ENCODE data around the gene ALDH1A2.

ALDH1A2 gene

DNA sequence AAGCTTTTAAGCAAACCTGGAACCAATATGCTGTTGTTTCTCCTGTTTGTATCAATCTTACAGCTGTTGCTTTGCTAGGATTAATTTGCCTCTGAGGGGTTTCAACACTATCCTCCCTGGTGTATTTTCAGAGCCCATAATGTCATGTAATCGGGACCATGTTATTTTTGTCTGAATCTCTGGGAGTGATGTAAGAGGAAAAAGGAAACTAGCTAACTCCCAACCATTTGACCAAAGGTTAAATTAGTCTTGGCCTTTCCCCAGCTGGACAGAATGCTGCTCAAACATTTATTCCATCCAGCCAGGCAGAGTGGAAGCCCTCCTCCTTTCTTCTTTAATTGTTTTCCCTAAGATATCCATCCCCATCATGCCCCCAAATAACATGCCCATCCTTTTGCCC, 142.2 kb downstream of the ALDH1A2 start:
- TF ChIP-seq, protein P1, sequence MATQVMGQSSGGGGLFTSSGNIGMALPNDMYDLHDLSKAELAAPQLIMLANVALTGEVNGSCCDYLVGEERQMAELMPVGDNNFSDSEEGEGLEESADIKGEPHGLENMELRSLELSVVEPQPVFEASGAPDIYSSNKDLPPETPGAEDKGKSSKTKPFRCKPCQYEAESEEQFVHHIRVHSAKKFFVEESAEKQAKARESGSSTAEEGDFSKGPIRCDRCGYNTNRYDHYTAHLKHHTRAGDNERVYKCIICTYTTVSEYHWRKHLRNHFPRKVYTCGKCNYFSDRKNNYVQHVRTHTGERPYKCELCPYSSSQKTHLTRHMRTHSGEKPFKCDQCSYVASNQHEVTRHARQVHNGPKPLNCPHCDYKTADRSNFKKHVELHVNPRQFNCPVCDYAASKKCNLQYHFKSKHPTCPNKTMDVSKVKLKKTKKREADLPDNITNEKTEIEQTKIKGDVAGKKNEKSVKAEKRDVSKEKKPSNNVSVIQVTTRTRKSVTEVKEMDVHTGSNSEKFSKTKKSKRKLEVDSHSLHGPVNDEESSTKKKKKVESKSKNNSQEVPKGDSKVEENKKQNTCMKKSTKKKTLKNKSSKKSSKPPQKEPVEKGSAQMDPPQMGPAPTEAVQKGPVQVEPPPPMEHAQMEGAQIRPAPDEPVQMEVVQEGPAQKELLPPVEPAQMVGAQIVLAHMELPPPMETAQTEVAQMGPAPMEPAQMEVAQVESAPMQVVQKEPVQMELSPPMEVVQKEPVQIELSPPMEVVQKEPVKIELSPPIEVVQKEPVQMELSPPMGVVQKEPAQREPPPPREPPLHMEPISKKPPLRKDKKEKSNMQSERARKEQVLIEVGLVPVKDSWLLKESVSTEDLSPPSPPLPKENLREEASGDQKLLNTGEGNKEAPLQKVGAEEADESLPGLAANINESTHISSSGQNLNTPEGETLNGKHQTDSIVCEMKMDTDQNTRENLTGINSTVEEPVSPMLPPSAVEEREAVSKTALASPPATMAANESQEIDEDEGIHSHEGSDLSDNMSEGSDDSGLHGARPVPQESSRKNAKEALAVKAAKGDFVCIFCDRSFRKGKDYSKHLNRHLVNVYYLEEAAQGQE (IDR thresholded peaks at IDR 0.05; ENCODE audit: insufficient read depth in 1 of 2, low read depth in 2 of 2, low read length in 2 of 2), result no peak
- TF ChIP-seq SIN3A (IDR thresholded peaks at IDR 0.05; ENCODE audit: borderline replicate concordance, insufficient read depth, low read length), result no peak
- no peak for TF ChIP-seq FOXP2 (optimal IDR thresholded peaks at IDR 0.05; ENCODE audit: borderline replicate concordance, extremely low read depth, extremely low read length, insufficient read depth)
- no peak for TF ChIP-seq POLR2AphosphoS5 (IDR thresholded peaks at IDR 0.05; ENCODE audit: low read depth, low read length)
- TF ChIP-seq TAF1 (IDR thresholded peaks at IDR 0.05; ENCODE audit: borderline replicate concordance, insufficient read depth, low read length), result no peak

DNA sequence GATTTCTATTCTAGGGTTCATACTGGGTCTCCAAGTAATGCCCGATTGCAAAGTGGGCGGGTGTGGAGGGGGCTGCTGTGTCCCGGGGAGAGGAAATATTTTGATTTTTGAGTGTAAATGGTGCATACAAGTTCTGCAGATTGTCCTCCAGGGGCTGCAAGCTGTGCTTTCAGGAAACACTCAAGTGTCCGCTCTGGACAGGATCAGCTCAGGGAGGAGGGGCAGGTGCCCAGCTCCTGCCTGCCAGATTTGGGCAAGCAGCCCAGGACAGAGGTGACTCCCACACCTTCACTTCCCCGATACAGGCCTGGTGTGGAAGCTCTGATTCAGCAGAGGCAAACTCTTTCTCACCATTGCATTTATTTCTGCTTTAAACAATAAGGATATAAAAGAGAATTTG, 142.7 kb downstream of the ALDH1A2 start:
- TF ChIP-seq, protein P1 (IDR thresholded peaks at IDR 0.05; ENCODE audit: insufficient read depth in 1 of 2, low read depth in 2 of 2, low read length in 2 of 2), result no peak
- TF ChIP-seq SIN3A (IDR thresholded peaks at IDR 0.05; ENCODE audit: borderline replicate concordance, insufficient read depth, low read length) (no peak), POLR2AphosphoS5 (IDR thresholded peaks at IDR 0.05; ENCODE audit: low read depth, low read length) (no peak), TAF1 (IDR thresholded peaks at IDR 0.05; ENCODE audit: borderline replicate concordance, insufficient read depth, low read length) (no peak), FOXP2 (optimal IDR thresholded peaks at IDR 0.05; ENCODE audit: borderline replicate concordance, extremely low read depth, extremely low read length, insufficient read depth) (no peak)

DNA sequence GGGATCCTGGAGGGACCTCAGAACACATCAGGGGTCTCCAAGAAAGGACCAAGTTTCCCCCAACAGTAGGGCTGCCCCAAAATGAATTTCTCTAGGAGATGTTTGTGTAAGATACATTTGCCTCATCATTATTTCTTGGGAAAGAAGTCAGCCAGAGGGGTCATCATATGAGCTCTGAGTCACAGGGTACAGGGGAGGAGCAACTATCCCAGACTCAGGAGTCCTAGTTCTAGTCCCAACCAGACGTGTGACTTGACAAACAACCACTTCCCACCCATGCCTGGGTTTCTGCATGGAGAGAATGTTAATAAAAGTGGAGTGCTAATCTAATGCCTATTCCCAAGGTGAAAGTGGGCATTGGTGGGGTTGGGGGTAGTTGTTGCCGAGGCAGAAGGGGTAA, 144.1 kb downstream of the ALDH1A2 start:
- TF ChIP-seq, protein P1 (IDR thresholded peaks at IDR 0.05; ENCODE audit: insufficient read depth in 1 of 2, low read depth in 2 of 2, low read length in 2 of 2), result no peak
- TF ChIP-seq TAF1 (IDR thresholded peaks at IDR 0.05; ENCODE audit: borderline replicate concordance, insufficient read depth, low read length), result no peak
- no peak for TF ChIP-seq FOXP2 (optimal IDR thresholded peaks at IDR 0.05; ENCODE audit: borderline replicate concordance, extremely low read depth, extremely low read length, insufficient read depth)
- no peak for TF ChIP-seq POLR2AphosphoS5 (IDR thresholded peaks at IDR 0.05; ENCODE audit: low read depth, low read length)
- no peak for TF ChIP-seq SIN3A (IDR thresholded peaks at IDR 0.05; ENCODE audit: borderline replicate concordance, insufficient read depth, low read length)

DNA sequence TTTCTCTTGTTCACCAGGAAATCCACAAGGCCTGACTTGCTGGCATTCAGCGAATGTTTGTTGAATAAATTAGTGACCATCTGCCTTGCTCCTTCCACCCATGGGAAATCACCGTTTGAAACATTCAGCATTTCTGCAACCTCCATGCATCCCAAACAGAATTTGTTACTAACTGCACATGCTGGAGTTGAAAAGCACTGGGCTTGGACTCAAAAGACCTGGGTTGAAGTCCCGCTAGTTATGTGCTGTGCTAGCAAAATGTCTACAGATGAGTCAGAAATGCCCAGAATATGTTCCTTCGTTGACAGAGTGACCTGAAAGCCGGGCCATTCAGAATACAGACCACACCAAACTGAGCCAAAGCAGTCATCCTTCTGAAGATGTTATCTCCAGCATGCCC, 144.6 kb downstream of the ALDH1A2 start:
- TF ChIP-seq, protein P1 (IDR thresholded peaks at IDR 0.05; ENCODE audit: insufficient read depth in 1 of 2, low read depth in 2 of 2, low read length in 2 of 2), result no peak
- TF ChIP-seq FOXP2 (optimal IDR thresholded peaks at IDR 0.05; ENCODE audit: borderline replicate concordance, extremely low read depth, extremely low read length, insufficient read depth) (no peak), TAF1 (IDR thresholded peaks at IDR 0.05; ENCODE audit: borderline replicate concordance, insufficient read depth, low read length) (no peak), SIN3A (IDR thresholded peaks at IDR 0.05; ENCODE audit: borderline replicate concordance, insufficient read depth, low read length) (no peak), POLR2AphosphoS5 (IDR thresholded peaks at IDR 0.05; ENCODE audit: low read depth, low read length) (no peak)

DNA sequence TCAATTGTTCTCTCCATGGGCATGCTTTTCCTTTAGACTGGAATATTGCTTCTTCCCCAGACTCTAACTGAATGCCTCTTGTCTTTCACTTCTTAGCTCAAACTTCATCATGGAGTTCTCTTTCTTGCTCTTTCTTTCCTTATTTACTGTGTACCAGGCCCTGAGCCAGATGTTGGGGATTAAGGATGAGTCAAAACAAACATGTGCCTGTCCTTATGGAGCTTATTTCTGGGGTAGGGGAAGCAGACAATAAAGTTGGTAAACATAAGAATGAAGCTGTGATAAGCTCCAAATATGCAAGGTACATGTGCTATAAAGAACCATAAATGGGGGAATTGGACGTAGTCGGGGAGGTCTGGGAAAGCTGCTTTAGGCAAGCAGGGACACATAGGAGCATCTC, 145.8 kb downstream of the ALDH1A2 start:
- TF ChIP-seq SIN3A (IDR thresholded peaks at IDR 0.05; ENCODE audit: borderline replicate concordance, insufficient read depth, low read length) (no peak), TAF1 (IDR thresholded peaks at IDR 0.05; ENCODE audit: borderline replicate concordance, insufficient read depth, low read length) (no peak), POLR2AphosphoS5 (IDR thresholded peaks at IDR 0.05; ENCODE audit: low read depth, low read length) (no peak), FOXP2 (optimal IDR thresholded peaks at IDR 0.05; ENCODE audit: borderline replicate concordance, extremely low read depth, extremely low read length, insufficient read depth) (no peak)
- TF ChIP-seq, protein P1 (IDR thresholded peaks at IDR 0.05; ENCODE audit: insufficient read depth in 1 of 2, low read depth in 2 of 2, low read length in 2 of 2), result no peak

Data from PFSK-1 (cell line).